K562 (cell line): Measurements from ENCODE around the gene LPCAT1. TPM values are rescaled to one million over a fixed set of nuclear protein-coding genes. Genes with fewer than 3 reads are reported as not detected.
A peak's percentile ranks its signal among the peaks of the same experiment; 100 is the strongest.

Source experiments
- ATAC-seq: fragments of 200-7000 bp; cut with Tn5 transposase; 3 replicates; pipeline ENCODE4 v1.9.1; 2020; ENCODE audit warnings: moderate library complexity
- BruUV-seq: library from RNA; stranded (reverse); fragments of 400-500 nt; replicated peaks from 2 replicates; lab custom pipeline; 2021; lab: Mats Ljungman, UMichigan
- CTCF ChIA-PET: fragments of 300-600 bp; formaldehyde crosslinking; extraction: SDS; loops from one replicate; lab custom pipeline; 2021; ENCODE audit warnings: low intra/inter-chr PET ratio; lab: Yijun Ruan, JAX
- POLR2A ChIA-PET: fragments of 300-600, 350-650 bp; sonication (Branson Sonifier 250); formaldehyde crosslinking; extraction: SDS; loops from one replicate; lab custom pipeline; 2021; ENCODE audit warnings: antibody characterized with exemption, inconsistent platforms; lab: Yijun Ruan, JAX
- DNase-seq, 4 experiments: peaks; one replicate each; pipeline versions ENCODE4 v3.0.0 to v3.0.0-alpha.2; 2011 to 2018; ENCODE audit warnings: low spot score in 3 of 4, mixed read lengths in 3 of 4; ENCODE audit errors: extremely low read depth in 1 of 4
- FAIRE-seq: peaks from 2 replicates; lab custom pipeline; 2011; peaks lifted over from hg19 to GRCh38; lab: Jason Lieb, UNC
- H2AFZ ChIP-seq: 2 replicates; pipeline ENCODE4 v1.6.0; 2011; ENCODE audit warnings: low read depth, low read length, control low read depth, inconsistent platforms
- H3K27ac ChIP-seq: fragments of 200-600 bp; 3 replicates; pipeline ENCODE4 v1.8.0; 2011; ENCODE audit warnings: low read depth, mild to moderate bottlenecking, control low read depth, inconsistent platforms, low read length, moderate library complexity, mixed read lengths; ENCODE audit errors: extremely low read depth
- H3K27me3 ChIP-seq, 2 experiments: fragments of 300-600 bp in 1 of 2; 2 replicates in 1 of 2; 3 replicates in 1 of 2; pipeline versions ENCODE4 v1.6.0 to v1.8.0; 2011; ENCODE audit warnings: inconsistent platforms in 2 of 2, low read length in 2 of 2, mild to moderate bottlenecking in 1 of 2, mixed read lengths in 1 of 2, moderate library complexity in 1 of 2; ENCODE audit not compliant: control insufficient read depth in 2 of 2, insufficient read depth in 2 of 2
- H3K36me3 ChIP-seq: fragments of 300-600 bp; 3 replicates; pipeline ENCODE4 v1.8.0; 2011; ENCODE audit warnings: mild to moderate bottlenecking, low read length, inconsistent platforms; ENCODE audit not compliant: control insufficient read depth, insufficient read depth
- H3K4me1 ChIP-seq, 2 experiments: fragments of 200-600 bp in 1 of 2; replicated peaks in 1 of 2; 2 replicates in 1 of 2; 3 replicates in 1 of 2; pipeline versions ENCODE4 v1.5.1 to v1.8.0; 2011; ENCODE audit warnings: inconsistent platforms in 2 of 2, low read length in 2 of 2, mild to moderate bottlenecking in 1 of 2, mixed read lengths in 1 of 2, moderate library complexity in 1 of 2; ENCODE audit not compliant: control insufficient read depth in 2 of 2, insufficient read depth in 2 of 2
- H3K4me2 ChIP-seq: 2 replicates; pipeline ENCODE4 v1.6.1; 2011; ENCODE audit warnings: low read length, control low read depth, inconsistent platforms, mixed read lengths; ENCODE audit not compliant: insufficient read depth
- H3K4me3 ChIP-seq: fragments of 200-600 bp; sonication (generic), shearing (Covaris generic); 2 replicates; pipeline ENCODE4 v1.5.1; 2016; ENCODE audit warnings: control low read depth, inconsistent platforms
- H3K79me2 ChIP-seq: fragments of 200-600 bp; 3 replicates; pipeline ENCODE4 v1.8.0; 2011; ENCODE audit warnings: low read length, inconsistent platforms; ENCODE audit not compliant: control insufficient read depth, insufficient read depth
- H3K9ac ChIP-seq, 2 experiments: 2 replicates each; pipeline versions ENCODE4 v1.6.0 to v1.6.1; 2011; ENCODE audit warnings: low read depth in 2 of 2, low read length in 2 of 2, control low read depth in 1 of 2, inconsistent platforms in 1 of 2, mild to moderate bottlenecking in 1 of 2, mixed read lengths in 1 of 2; ENCODE audit not compliant: insufficient read depth in 1 of 2
- H3K9me1 ChIP-seq: one replicate; pipeline ENCODE4 v1.6.0; 2011; ENCODE audit warnings: inconsistent platforms, mild to moderate bottlenecking, low read length, moderate library complexity; ENCODE audit not compliant: control insufficient read depth, insufficient read depth
- H3K9me3 ChIP-seq: replicated peaks from 2 replicates; pipeline ENCODE4 v1.5.1; 2011; ENCODE audit warnings: low read depth, low read length, inconsistent platforms; ENCODE audit not compliant: control insufficient read depth, insufficient read depth
- H4K20me1 ChIP-seq: replicated peaks from 2 replicates; pipeline ENCODE4 v1.6.1; 2011; ENCODE audit warnings: low read length, inconsistent platforms, mixed read lengths; ENCODE audit not compliant: control insufficient read depth, insufficient read depth
- BRF1 ChIP-seq: IDR thresholded peaks from 3 replicates; pipeline ENCODE4 v1.6.1; 2011; ENCODE audit warnings: borderline replicate concordance, mild to moderate bottlenecking; ENCODE audit not compliant: insufficient read length; ENCODE audit errors: extremely low read depth
- ELK1 ChIP-seq: sonication (generic); formaldehyde crosslinking; IDR thresholded peaks from 2 replicates; pipeline ENCODE4 v1.8.1; 2022; ENCODE audit warnings: missing genetic modification reagents
- FOXP1 ChIP-seq: sonication (generic); formaldehyde crosslinking; IDR thresholded peaks from 2 replicates; pipeline ENCODE4 v1.8.0; 2022; ENCODE audit warnings: mild to moderate bottlenecking, missing genetic modification reagents
- HMBOX1 ChIP-seq: sonication (generic); IDR thresholded peaks from 2 replicates; pipeline ENCODE4 v1.6.1; 2016
- HNRNPUL1 ChIP-seq: fragments of 200-400 bp; formaldehyde crosslinking; IDR thresholded peaks from 2 replicates; pipeline ENCODE4 v1.6.1; 2017; ENCODE audit warnings: low read length
- MAFK ChIP-seq: IDR thresholded peaks from 2 replicates; pipeline ENCODE4 v1.6.1; 2011; ENCODE audit warnings: low read length, improper control_type of control experiment
- NFE2 ChIP-seq: IDR thresholded peaks from 2 replicates; pipeline ENCODE4 v1.6.1; 2014; ENCODE audit warnings: antibody characterized with exemption, low read depth
- NRF1 ChIP-seq, 2 experiments: fragments of 450-650 bp; IDR thresholded peaks in 1 of 2; conservative IDR thresholded peaks in 1 of 2; 2 replicates each; pipeline ENCODE4 v1.6.1; 2014; ENCODE audit warnings: mild to moderate bottlenecking in 2 of 2
- SNIP1 ChIP-seq: fragments of 450-650 bp; IDR thresholded peaks from 2 replicates; pipeline ENCODE4 v1.7.1; 2017; ENCODE audit warnings: low read depth, mild to moderate bottlenecking
- SRSF7 ChIP-seq: fragments of 200-400 bp; formaldehyde crosslinking; optimal IDR thresholded peaks from 2 replicates; pipeline ENCODE3; 2017; ENCODE audit warnings: mild to moderate bottlenecking, low read depth, low read length
- TFAM ChIP-seq: fragments of 250-450 bp; sonication (Bioruptor Pico); conservative IDR thresholded peaks from 2 replicates; pipeline ENCODE4 v1.5.0; 2021; ENCODE audit warnings: mild to moderate bottlenecking, moderate library complexity
- TFAP4 ChIP-seq: sonication (generic); formaldehyde crosslinking; IDR thresholded peaks from 2 replicates; pipeline ENCODE4 v1.8.0; 2022; ENCODE audit warnings: missing genetic modification reagents, mild to moderate bottlenecking, moderate library complexity, borderline replicate concordance
- ZNF316 ChIP-seq: fragments of 450-650 bp; IDR thresholded peaks from 2 replicates; pipeline ENCODE4 v1.6.1; 2016
- ZNF324 ChIP-seq: fragments of 250-450 bp; sonication (Bioruptor Pico); IDR thresholded peaks from 2 replicates; pipeline ENCODE4 v1.4.0; 2020; ENCODE audit warnings: mild to moderate bottlenecking
- ZNF408 ChIP-seq: fragments of 250-450 bp; sonication (Bioruptor Pico); IDR thresholded peaks from 2 replicates; pipeline ENCODE4 v1.4.0; 2020; ENCODE audit warnings: low read depth, mild to moderate bottlenecking, moderate library complexity
- ZNF699 ChIP-seq: fragments of 250-450 bp; sonication (Bioruptor Pico); IDR thresholded peaks from 2 replicates; pipeline ENCODE4 v1.8.0; 2021; ENCODE audit warnings: mild to moderate bottlenecking, moderate library complexity; ENCODE audit not compliant: insufficient replicate concordance
- WGBS: fragments of 100-300 bp; shearing (Covaris generic); methylation state at CpG from one replicate; pipeline ENCODE4 v1.1.6; 2016; ENCODE audit warnings: low coverage, mixed read lengths; ENCODE audit not compliant: insufficient coverage; ENCODE audit errors: missing lambda C conversion rate; 5-methylcytosine and 5-hydroxymethylcytosine counted together
- in situ Hi-C: fragments of 300-500 bp; cut with MboI; formaldehyde crosslinking; loops from 4 replicates; pipeline ENCODE4 v1.15.0; 2018; ENCODE audit warnings: inconsistent platforms, mixed read lengths
- intact Hi-C: fragments of 100-400 bp; cut with micrococcal nuclease; formaldehyde crosslinking; loops from 2 replicates; pipeline ENCODE4 v1.14.2; 2022
- polyA plus RNA-seq, 8 experiments: library from polyadenylated mRNA; depleted of rRNA in 4 of 8; stranded (reverse) in 5 of 8; unstranded in 3 of 8; fragments of >200 nt; fragmentation: Nextera tagmentation in 2 of 8; fragmentation: Illumina TruSeq in 1 of 8; extraction: Ambion mirVana in 2 of 8; extraction: Trizol in 1 of 8; gene quantifications; 2 replicates each; pipeline versions ENCODE4 v1.2.1 to v1.2.3, GENCODE V29; 2011 to 2014; ENCODE audit warnings: inconsistent platforms in 1 of 8, missing spikeins in 1 of 8
- total RNA-seq, 7 experiments: library from RNA; depleted of rRNA in 6 of 7; stranded (reverse); fragments of >200 nt in 6 of 7; fragmentation: Illumina TruSeq in 2 of 7; extraction: Trizol in 2 of 7; gene quantifications; 2 replicates each; pipeline versions ENCODE4 v1.2.1 to v1.2.3, GENCODE V29; 2011 to 2021; ENCODE audit warnings: low replicate concordance in 1 of 7
- TF ChIP-seq, protein P1 (sequence below): sonication (generic); formaldehyde crosslinking; IDR thresholded peaks from 2 replicates; pipeline ENCODE4 v1.8.0; 2022; ENCODE audit warnings: mild to moderate bottlenecking, missing genetic modification reagents

The LPCAT1 gene
- total and polyA plus RNA-seq, 9 of the 15 experiments (the other 6 are each of a cell fraction or from before 2014, with no cell fraction given) = 0.14 to 18.4 (median 13.9) TPM

DNA sequence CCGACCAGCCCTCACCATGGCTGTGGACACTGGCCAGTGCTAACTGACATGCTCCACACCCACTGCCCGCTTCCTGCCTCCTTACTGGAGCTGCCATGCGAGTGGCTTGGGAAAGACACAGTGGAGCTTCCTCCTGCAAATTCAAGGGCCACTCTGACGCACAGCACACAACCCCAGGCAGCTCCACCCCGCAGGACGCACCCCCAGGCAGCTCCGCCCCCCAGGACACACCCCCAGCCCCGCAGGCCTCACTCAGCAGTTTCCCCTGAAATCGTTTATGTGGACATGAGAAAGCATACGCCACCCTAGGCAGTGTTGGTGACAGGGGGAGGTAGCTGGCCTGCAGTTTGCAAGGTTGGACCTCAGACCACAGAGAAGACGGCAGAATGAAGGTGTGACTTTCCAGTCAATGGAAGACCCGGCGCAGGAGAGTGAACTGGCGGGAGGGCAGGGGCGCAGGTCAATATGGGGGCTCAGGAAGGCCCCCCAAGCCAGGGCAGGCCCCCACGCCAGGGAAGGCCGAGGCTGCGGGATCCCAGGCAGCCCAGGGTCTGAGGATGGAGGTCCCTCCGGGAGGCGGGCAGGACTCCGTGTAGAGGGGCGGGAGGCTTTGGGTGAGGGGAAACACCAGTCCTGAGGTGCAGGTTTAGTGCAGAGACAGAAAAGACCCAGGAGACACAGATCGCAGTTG is 21.6 kb downstream of the LPCAT1 start:
- POLR2A ChIA-PET = interaction anchor here (1.2 to 1.7 kb wide), 2 partner anchors 10 to 22 kb away, joined by 3 to 9 read pairs; partner anchors contain the start of gene LPCAT1
- intact Hi-C loops = no loop called here
- no peaks in the 10 kb centered on the region; the same call in 2 of the 3 replicates for H3K36me3 ChIP-seq
- WGBS = 50% methylated on average over 23 of the region's 23 CpGs
- CTCF ChIA-PET = no interaction called here
- no TSS peak for BruUV-seq
- H3K27me3 ChIP-seq = no peaks in the 10 kb centered on the region
- H3K9me1 ChIP-seq = peaks cover 3% of the 10 kb centered on the region
- no peak overlapping the region for H2AFZ ChIP-seq
- peak; percentile 75 to 85 (median 83) for DNase-seq
- peak overlapping the region in 1 of 2 experiments; percentile 38; a peak in 1 of 4 replicates for H3K9ac ChIP-seq
- peak; percentile 97 for ATAC-seq
- H4K20me1 ChIP-seq = peaks cover 49% of the 10 kb centered on the region
- no peak overlapping the region for H3K4me2 ChIP-seq
- no peak overlapping the region for H3K27ac ChIP-seq
- H3K79me2 ChIP-seq = peaks cover 2% of the 10 kb centered on the region; the same call in 1 of the 3 replicates
- in situ Hi-C loops = no loop called here
- H3K4me3 ChIP-seq = no peak overlapping the region
- FAIRE-seq = peak; percentile 35
- no peaks in the 10 kb centered on the region for H3K9me3 ChIP-seq
- peaks cover 18 to 53% of the 10 kb centered on the region in 2 experiments; a peak in 4 of 5 replicates for H3K4me1 ChIP-seq
- TF ChIP-seq MAFK (peak; percentile 15; the same call in 1 of the 2 replicates), SNIP1 (no peak), ZNF699 (no peak), HNRNPUL1 (no peak), TFAM (CRISPR knock-in tag) (no peak), ZNF316 (peak; percentile 78), BRF1 (no peak), SRSF7 (no peak), TFAP4 (CRISPR knock-in tag) (no peak), NFE2 (peak; percentile 13; the same call in 1 of the 2 replicates), ELK1 (no peak), ZNF324 (no peak), ZNF408 (no peak), NRF1 (conservative IDR thresholded peaks at IDR 0.05 in 1 of 2, IDR thresholded peaks at IDR 0.05 in 1 of 2) (peak; percentile 27 to 31; a peak in 2 of 4 replicates), FOXP1 (CRISPR knock-in tag) (no peak), HMBOX1 (0 out of 2 replicates have a peak, but pooled peaks have one; percentile 8)
- TF ChIP-seq, protein P1, sequence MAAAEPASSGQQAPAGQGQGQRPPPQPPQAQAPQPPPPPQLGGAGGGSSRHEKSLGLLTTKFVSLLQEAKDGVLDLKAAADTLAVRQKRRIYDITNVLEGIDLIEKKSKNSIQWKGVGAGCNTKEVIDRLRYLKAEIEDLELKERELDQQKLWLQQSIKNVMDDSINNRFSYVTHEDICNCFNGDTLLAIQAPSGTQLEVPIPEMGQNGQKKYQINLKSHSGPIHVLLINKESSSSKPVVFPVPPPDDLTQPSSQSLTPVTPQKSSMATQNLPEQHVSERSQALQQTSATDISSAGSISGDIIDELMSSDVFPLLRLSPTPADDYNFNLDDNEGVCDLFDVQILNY (CRISPR knock-in tag) = no peak
